Endodermal cell (in vitro differentiated cells): ENCODE results near the gene CSTA. TPM values are rescaled to one million over a fixed set of nuclear protein-coding genes. Genes with fewer than 3 reads are reported as not detected.

Source experiments
- DNase-seq: peaks from one replicate; pipeline ENCODE4 v3.0.0-alpha.2; 2017
- H3K27ac ChIP-seq: 2 replicates; pipeline ENCODE4 v1.5.1; 2013; ENCODE audit warnings: mild to moderate bottlenecking, low read depth, low read length, moderate library complexity
- H3K27me3 ChIP-seq: 2 replicates; pipeline ENCODE4 v1.6.1; 2013; ENCODE audit warnings: mild to moderate bottlenecking, low read length, moderate library complexity; ENCODE audit not compliant: insufficient read depth, control insufficient read depth, poor library complexity, severe bottlenecking
- H3K36me3 ChIP-seq: 2 replicates; pipeline ENCODE4 v1.7.0; 2013; ENCODE audit warnings: mild to moderate bottlenecking, low read length, moderate library complexity; ENCODE audit not compliant: control insufficient read depth, insufficient read depth
- H3K4me1 ChIP-seq: one replicate; pipeline ENCODE4 v1.7.0; 2013; ENCODE audit warnings: low read length; ENCODE audit not compliant: control insufficient read depth, insufficient read depth
- H3K4me3 ChIP-seq: 2 replicates; pipeline ENCODE4 v1.5.1; 2013; ENCODE audit warnings: mild to moderate bottlenecking, low read length, moderate library complexity
- H3K9ac ChIP-seq: 2 replicates; pipeline ENCODE4 v1.6.1; 2013; ENCODE audit warnings: mild to moderate bottlenecking, low read length, moderate library complexity; ENCODE audit not compliant: poor library complexity, severe bottlenecking; ENCODE audit errors: extremely low read depth
- H3K9me3 ChIP-seq: 2 replicates; pipeline ENCODE4 v1.6.1; 2013; ENCODE audit warnings: mild to moderate bottlenecking, low read length, moderate library complexity; ENCODE audit not compliant: control insufficient read depth
- H3K27ac Mint-ChIP-seq: 2 replicates; pipeline ENCODE4 v1.8.0; 2020; ENCODE audit warnings: mixed read lengths
- H3K27me3 Mint-ChIP-seq: 2 replicates; pipeline ENCODE4 v1.8.0; 2021; ENCODE audit warnings: mild to moderate bottlenecking, mixed read lengths; ENCODE audit not compliant: insufficient read depth
- H3K36me3 Mint-ChIP-seq: 2 replicates; pipeline ENCODE4 v1.8.0; 2020; ENCODE audit warnings: low read depth, mixed read lengths
- H3K4me1 Mint-ChIP-seq: 2 replicates; pipeline ENCODE4 v1.8.0; 2020; ENCODE audit warnings: mixed read lengths
- H3K4me3 Mint-ChIP-seq: 2 replicates; pipeline ENCODE4 v1.8.0; 2020; ENCODE audit warnings: mild to moderate bottlenecking, moderate library complexity, mixed read lengths
- H3K9me3 Mint-ChIP-seq: 2 replicates; pipeline ENCODE4 v1.8.0; 2020; ENCODE audit warnings: mild to moderate bottlenecking, mixed read lengths
- WGBS, 2 experiments: methylation state at CpG; one replicate each; pipeline versions ENCODE4 v1.1.5 to v1.1.7; 2013; ENCODE audit warnings: missing lambda C conversion rate in 2 of 2, mixed read lengths in 1 of 2; ENCODE audit not compliant: insufficient coverage in 1 of 2, insufficient read length in 1 of 2; 5-methylcytosine and 5-hydroxymethylcytosine counted together
- total RNA-seq, 2 donors: library from RNA; stranded (reverse); fragmentation: NEBNext Ultra II Directional in 1 of 2; extraction: Animal tissue kit (Norgen Biotek cat#: 25700) in 1 of 2; gene quantifications; 2 replicates in 1 of 2; 3 replicates in 1 of 2; pipeline ENCODE4 v1.2.1, GENCODE V29; 2021
- TF ChIP-seq, protein P1 (sequence below): fragments of 200-600 bp; sonication (generic); conservative IDR thresholded peaks from 2 replicates; pipeline ENCODE4 v1.5.0; 2021; ENCODE audit warnings: antibody characterized with exemption, mild to moderate bottlenecking

Gene CSTA
- total RNA-seq, 2 donors from 2014 or later: not detected

DNA sequence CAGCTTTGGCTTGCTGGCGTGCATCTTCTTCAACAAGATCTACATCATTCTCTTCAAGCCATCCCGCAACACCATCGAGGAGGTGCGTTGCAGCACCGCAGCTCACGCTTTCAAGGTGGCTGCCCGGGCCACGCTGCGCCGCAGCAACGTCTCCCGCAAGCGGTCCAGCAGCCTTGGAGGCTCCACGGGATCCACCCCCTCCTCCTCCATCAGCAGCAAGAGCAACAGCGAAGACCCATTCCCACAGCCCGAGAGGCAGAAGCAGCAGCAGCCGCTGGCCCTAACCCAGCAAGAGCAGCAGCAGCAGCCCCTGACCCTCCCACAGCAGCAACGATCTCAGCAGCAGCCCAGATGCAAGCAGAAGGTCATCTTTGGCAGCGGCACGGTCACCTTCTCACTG is 40.6 kb upstream of the CSTA start:
- no peak overlapping the region for H3K27ac Mint-ChIP-seq
- TF ChIP-seq, protein P1, sequence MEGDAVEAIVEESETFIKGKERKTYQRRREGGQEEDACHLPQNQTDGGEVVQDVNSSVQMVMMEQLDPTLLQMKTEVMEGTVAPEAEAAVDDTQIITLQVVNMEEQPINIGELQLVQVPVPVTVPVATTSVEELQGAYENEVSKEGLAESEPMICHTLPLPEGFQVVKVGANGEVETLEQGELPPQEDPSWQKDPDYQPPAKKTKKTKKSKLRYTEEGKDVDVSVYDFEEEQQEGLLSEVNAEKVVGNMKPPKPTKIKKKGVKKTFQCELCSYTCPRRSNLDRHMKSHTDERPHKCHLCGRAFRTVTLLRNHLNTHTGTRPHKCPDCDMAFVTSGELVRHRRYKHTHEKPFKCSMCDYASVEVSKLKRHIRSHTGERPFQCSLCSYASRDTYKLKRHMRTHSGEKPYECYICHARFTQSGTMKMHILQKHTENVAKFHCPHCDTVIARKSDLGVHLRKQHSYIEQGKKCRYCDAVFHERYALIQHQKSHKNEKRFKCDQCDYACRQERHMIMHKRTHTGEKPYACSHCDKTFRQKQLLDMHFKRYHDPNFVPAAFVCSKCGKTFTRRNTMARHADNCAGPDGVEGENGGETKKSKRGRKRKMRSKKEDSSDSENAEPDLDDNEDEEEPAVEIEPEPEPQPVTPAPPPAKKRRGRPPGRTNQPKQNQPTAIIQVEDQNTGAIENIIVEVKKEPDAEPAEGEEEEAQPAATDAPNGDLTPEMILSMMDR: no peak
- Histone ChIP-seq H3K9me3 (no peaks in the 10 kb centered on the region), H3K27me3 (peaks cover 29% of the 10 kb centered on the region), H3K27ac (no peak overlapping the region), H3K9ac (no peak overlapping the region), H3K36me3 (no peaks in the 10 kb centered on the region), H3K4me3 (no peak overlapping the region), H3K4me1 (no peaks in the 10 kb centered on the region)
- H3K27me3 Mint-ChIP-seq: peaks cover 21% of the 10 kb centered on the region
- no peaks in the 10 kb centered on the region for H3K36me3 Mint-ChIP-seq
- H3K4me3 Mint-ChIP-seq: no peak overlapping the region
- no peak for DNase-seq
- no peaks in the 10 kb centered on the region for H3K4me1 Mint-ChIP-seq
- WGBS, 2 experiments: 95 to 99% methylated on average over 15 to 20 of the region's 20 CpGs
- no peaks in the 10 kb centered on the region for H3K9me3 Mint-ChIP-seq

DNA sequence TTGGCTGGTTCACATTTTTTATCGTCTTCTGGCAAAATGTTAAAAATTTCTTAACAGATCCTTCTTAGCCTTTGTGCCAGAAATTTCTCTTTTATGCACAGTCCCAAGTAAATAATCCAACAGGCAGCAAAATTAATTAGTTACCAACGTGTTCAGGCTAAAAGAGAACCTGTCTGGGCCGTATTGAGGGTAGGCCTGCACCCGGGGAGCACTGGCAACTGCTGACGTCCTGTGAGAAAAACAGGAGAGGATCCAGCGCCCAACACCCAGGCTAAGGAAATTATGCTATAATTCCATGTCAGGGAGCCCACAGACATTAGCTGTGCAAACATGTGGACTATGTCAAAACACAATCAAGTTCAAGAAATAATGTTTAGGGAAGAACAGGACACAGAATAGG is 30.7 kb upstream of the CSTA start:
- Histone ChIP-seq H3K27me3 (peaks cover 11% of the 10 kb centered on the region), H3K36me3 (no peaks in the 10 kb centered on the region), H3K27ac (no peak overlapping the region), H3K9me3 (no peaks in the 10 kb centered on the region), H3K4me1 (no peaks in the 10 kb centered on the region), H3K4me3 (no peak overlapping the region), H3K9ac (no peak overlapping the region)
- TF ChIP-seq, protein P1: no peak
- Mint-ChIP-seq H3K27ac (no peak overlapping the region), H3K36me3 (no peaks in the 10 kb centered on the region), H3K4me1 (no peaks in the 10 kb centered on the region), H3K4me3 (no peak overlapping the region), H3K27me3 (no peaks in the 10 kb centered on the region), H3K9me3 (no peaks in the 10 kb centered on the region)
- 82 to 83% methylated on average over 5 to 6 of the region's 6 CpGs for WGBS, 2 experiments
- DNase-seq: no peak

DNA sequence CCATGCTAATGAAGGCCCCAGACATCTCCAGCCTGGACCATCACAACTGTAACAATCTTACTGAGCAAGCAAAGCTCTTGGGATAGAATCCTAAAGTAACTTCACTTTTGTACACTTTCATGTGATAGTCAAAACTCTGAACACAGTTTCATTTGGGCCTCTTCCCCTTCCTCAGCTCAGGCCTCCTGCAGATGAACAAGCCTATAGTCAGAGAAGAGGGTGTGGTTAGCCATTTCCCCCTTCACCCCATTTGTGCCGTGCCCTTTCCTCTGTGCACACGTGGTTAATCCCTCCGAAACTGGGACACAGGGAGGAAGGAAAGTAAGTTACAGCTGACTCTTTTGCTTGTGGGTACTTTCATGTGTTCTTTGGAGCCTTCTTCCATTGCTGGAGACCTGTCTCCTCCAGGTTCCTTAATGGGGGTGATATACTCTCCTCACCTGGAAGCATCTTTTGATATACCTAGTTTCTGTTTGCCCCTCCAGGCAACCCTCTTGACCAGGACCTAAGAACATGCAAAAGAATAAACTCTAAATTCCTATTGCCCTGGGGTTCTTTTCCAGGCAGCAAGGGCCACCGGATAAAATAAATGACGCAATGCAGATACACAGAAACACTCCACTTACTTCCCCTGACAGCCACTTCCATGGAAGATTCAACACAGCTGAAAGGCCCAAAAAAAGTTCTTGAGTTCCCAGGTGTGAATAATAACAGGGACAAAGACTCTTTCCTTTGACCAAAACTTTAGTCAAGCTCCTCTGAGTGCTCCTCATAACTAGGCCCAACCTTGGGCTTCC is 29.6 kb upstream of the CSTA start:
- no peak overlapping the region for H3K4me3 ChIP-seq
- Mint-ChIP-seq H3K4me3 (no peak overlapping the region), H3K36me3 (no peaks in the 10 kb centered on the region), H3K4me1 (no peaks in the 10 kb centered on the region), H3K27ac (no peak overlapping the region), H3K9me3 (no peaks in the 10 kb centered on the region), H3K27me3 (peaks cover 1% of the 10 kb centered on the region)
- TF ChIP-seq, protein P1: no peak
- no peaks in the 10 kb centered on the region for H3K36me3 ChIP-seq
- peaks cover under 1% of the 10 kb centered on the region for H3K9me3 ChIP-seq
- H3K4me1 ChIP-seq: no peaks in the 10 kb centered on the region
- WGBS, 2 experiments: 79 to 94% methylated on average over 4 to 5 of the region's 5 CpGs
- H3K9ac ChIP-seq: no peak overlapping the region
- no peak for DNase-seq
- H3K27me3 ChIP-seq: peaks cover 11% of the 10 kb centered on the region
- no peak overlapping the region for H3K27ac ChIP-seq
